ENCODE measurements around the gene USP25.

The USP25 gene

DNA sequence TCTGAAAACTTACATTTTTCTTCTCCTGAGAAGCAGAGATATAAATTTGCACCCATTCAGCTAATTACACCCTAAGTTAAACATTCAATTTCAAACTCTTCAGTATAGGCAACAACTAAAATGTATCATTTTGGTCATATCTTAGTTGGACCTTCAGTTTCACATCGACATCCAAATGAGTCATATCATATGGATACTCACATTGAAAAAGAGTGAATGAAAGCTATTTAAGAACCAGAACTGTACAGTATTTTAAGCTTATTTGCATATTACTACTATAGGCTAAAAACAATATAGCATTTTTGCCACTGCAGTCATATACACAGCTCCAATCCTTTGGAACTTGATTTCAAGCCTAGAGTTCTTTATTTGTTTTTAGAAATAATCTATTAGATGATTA is 33.6 kb downstream of the USP25 start:
- DNase-seq, result no peak

GRCh38 chr21:15764878-15765277 is 35.1 kb downstream of the USP25 start:
- no peak for DNase-seq

GRCh38 chr21:15766952-15767603 is 37.3 kb downstream of the USP25 start:
- no peak for DNase-seq

- DNase-seq, result no peak
Observed at GRCh38 chr21:15768045-15768601, 38.3 kb downstream of the USP25 start.

DNA sequence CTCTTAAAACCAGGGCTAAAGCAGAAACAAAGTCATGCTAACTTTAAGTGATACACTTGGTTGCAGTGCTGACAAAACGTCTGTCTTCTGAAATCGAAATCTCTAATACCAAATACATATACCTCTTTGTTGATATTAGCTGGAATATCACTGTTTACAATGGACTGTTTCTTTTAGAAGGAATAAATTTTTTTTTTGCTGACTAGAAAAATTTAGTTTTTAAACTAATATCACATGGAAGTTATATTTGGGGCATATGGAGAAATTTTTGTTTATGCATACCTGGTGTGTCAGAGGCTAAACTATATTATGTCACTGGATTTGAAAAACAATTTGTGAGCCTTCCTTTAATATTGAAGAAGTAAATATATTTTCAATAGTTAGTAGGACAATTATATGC is 39.1 kb downstream of the USP25 start:
- no peak for DNase-seq

GRCh38 chr21:15771311-15771710 is 41.5 kb downstream of the USP25 start:
- DNase-seq, result no peak

- DNase-seq, result no peak
Observed at GRCh38 chr21:15772654-15773053, 42.9 kb downstream of the USP25 start.

DNA sequence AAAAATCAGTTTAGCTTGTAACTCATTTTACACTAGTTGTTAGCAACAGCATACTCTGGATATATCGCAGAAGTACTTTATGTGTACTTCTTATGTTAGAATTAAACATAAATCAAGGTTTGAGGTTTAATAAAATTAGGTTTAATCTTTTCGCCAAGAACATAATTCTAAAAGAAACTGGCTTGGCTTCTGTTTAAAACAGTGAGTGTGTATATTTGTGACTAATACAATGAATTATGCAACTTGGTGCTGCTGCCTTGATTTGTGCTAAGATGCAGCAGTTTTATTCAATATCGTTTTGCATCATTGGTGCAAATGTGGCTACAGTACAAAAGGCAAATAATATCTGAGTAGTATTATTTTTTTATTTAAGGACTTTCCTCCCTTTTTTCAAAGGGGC is 44.8 kb downstream of the USP25 start:
- DNase-seq, result no peak

DNA sequence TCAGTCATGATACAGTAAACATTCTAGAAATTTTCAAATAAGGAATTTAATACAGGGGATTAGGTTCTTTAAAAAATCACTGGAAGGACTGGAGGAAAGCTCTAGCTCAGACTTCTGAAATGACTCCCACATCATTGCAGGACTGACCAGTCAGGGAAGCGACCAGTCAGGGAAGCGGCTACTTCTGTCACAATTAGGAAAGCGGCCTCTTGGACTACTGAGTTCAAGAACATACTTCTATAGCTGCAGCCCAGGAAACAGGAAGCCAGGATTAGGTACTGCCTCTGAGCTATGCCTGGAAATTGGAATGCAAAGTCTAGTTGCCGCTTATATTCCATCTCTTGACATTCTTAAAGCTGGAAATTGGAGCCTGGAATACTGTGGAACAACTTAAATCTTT is 45.5 kb downstream of the USP25 start:
- DNase-seq, result no peak

DNA sequence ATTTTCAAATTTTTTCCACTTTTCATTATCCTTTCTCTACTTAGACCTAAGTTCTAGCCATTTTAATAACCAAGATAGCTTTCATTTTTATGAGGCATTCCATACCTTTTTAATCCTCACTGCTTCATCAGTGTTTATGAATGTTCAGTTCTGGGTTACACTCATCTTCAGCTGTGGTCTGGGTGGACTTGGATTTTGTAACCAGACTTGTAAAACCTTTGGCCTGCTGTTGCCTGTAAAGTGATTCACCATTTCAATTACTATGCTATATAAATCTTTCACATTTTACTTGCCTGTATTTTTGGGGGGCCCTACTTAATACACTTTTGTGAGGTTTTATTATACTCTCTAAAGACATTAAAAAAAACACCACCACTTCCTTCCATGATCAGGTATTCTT is 46.2 kb downstream of the USP25 start:
- DNase-seq, result no peak

DNA sequence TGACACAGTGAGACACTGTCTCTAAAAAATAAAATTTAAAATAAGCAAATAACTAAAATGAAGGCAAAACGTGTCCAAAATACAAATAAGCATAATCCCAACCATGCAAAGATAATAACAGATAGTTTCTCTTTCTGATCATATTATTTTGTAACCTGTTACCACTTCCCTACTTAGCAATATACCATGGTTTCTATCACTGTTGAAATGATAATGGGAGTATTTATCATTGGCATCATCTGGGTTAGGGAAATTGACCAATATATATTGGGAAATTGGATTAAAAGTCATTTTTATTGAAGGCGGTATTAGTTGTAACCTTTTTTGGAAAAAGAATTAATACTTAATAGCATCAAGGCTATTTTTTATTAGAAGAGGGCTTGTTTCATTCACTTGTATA is 47.0 kb downstream of the USP25 start:
- DNase-seq, result no peak

- DNase-seq, result no peak
Observed at GRCh38 chr21:15781986-15782385, 52.2 kb downstream of the USP25 start.

- no peak for DNase-seq
Observed at GRCh38 chr21:15788847-15789523, 59.2 kb downstream of the USP25 start.

DNA sequence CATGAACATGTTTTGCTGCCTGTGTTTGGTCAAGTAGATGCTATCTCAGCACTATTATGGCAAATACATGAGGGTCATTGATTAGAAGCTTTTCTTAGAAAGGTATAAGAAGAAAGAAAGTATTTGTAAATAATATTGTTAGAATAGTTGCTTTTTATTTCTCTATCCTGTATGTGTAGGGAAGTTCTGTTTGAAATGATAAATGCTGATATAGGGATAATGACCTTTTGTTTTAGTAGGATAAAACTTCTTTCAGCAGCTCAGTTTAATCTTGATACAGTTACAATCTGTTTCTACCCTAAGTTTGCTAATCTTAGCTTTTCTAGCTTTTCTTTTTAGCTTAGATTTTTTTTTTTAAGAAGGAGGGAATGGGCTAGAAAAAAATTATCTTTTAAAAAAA is 63.3 kb downstream of the USP25 start:
- DNase-seq, result no peak

GRCh38 chr21:15793550-15794235 is 63.9 kb downstream of the USP25 start:
- DNase-seq, result no peak

GRCh38 chr21:15794277-15794912 is 64.6 kb downstream of the USP25 start:
- no peak for DNase-seq

DNA sequence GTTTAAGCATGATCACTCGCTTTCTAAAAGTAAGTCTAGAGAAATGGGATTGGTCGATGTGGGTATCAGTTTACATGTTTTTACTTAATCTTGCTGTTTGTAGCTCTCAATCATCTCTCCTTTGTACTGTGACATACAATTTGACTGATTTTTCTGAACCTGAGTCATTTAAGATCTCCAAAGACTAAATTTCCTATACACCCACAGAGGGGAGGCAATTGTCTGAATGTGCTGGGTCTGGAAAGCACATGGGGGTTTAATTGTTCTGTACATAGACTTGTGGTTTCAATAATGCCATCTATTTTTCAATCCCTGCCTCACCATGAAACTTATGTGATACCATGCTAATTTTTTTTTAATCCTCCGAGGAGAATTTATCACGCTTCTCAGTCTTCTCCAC is 65.8 kb downstream of the USP25 start:
- no peak for DNase-seq

- DNase-seq, result no peak
Observed at GRCh38 chr21:15797577-15798363, 68.0 kb downstream of the USP25 start.

DNA sequence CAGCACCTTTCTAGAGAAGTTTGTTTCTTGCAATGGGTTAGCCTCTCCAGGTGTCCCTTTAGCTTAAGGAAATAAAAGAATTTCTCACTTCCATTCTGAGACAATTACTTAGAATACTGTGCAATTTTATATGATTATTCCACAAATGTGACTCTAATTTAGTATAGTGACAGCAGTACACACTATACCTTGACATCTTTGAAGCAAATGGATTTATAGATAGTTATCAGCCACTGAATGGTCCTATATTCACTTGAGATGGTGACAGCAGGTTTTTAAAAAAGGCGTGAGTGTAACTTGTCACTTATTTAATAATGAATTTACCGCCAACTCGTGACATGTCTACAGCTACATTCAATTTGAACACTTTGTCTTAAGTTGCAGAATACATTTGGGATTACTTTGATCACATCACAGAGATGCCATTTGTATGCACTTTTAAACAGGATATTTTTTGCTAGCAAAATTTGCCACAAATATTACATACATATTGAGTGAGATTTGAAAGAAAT is 71.6 kb downstream of the USP25 start:
- no peak for DNase-seq

DNA sequence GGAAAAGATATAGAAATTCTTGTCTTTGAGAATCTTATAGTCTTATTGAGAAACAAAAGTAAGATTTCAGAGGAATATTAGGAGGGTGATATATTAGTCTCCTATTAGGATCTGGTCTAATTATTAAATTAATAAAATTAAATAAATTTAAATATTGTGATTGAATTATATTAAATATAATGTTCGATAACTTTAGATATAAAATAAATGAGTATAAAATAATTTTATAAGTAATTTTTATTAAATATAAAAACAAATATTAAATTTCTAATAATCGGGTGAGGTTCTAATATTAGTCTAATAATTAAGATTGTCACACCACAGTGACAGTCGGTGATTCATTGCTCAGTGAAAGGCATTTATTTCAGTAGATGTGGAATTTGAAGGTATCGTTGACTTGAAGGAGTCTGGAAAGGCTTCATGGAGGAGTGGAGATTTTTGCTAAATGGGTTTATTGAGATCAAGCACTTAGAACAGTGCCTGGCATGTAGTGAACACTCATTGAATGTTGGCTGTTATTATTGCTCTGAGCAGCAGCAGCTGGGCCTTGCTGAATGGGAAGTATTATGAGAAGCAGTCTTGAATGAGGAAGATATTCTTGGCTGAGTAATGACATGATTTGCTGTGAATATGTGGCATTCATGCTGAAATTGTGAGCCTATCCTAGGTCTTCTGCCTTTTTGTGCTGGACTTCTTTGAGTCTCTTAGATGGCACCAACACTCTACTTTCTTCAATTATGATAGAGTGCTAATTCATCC is 74.6 kb downstream of the USP25 start:
- DNase-seq, result peak in 25 of 58 donors; percentile 3 to 82 (median 27)
